IPS-20b (cell line): ENCODE data around the gene C5orf24.

Source experiments
- H3K27ac ChIP-seq: one replicate; pipeline ENCODE4 v1.5.1; 2013; ENCODE audit warnings: low read length
- H3K27me3 ChIP-seq: 2 replicates; pipeline ENCODE4 v1.6.1; 2013; ENCODE audit warnings: mild to moderate bottlenecking, low read length, inconsistent platforms; ENCODE audit not compliant: insufficient read depth
- H3K36me3 ChIP-seq: 2 replicates; pipeline ENCODE4 v1.6.1; 2013; ENCODE audit warnings: low read depth, mild to moderate bottlenecking, inconsistent platforms, low read length, moderate library complexity; ENCODE audit not compliant: insufficient read depth
- H3K4me1 ChIP-seq: 2 replicates; pipeline ENCODE4 v1.6.1; 2013; ENCODE audit warnings: mild to moderate bottlenecking, control low read depth, inconsistent platforms, low read length, moderate library complexity; ENCODE audit not compliant: insufficient read depth
- H3K4me3 ChIP-seq: 2 replicates; pipeline ENCODE4 v1.5.1; 2013; ENCODE audit warnings: mild to moderate bottlenecking, low read length, inconsistent platforms
- H3K9ac ChIP-seq: 2 replicates; pipeline ENCODE4 v1.6.1; 2013; ENCODE audit warnings: low read depth, mild to moderate bottlenecking, inconsistent platforms, low read length, moderate library complexity
- H3K9me3 ChIP-seq: 2 replicates; pipeline ENCODE4 v1.6.1; 2013; ENCODE audit warnings: mild to moderate bottlenecking, low read depth, low read length, inconsistent platforms; ENCODE audit not compliant: insufficient read depth

The C5orf24 gene

GRCh38 chr5:134845852-134846640, at the start of gene C5orf24:
TSS of gene C5orf24 (plus strand) at chr5:134845968. CDS start at chr5:134854901, 8,933 bp downstream.
- no peaks in the 10 kb centered on the region for H3K27me3 ChIP-seq
- H3K4me1 ChIP-seq, result peaks cover 5% of the 10 kb centered on the region
- H3K9ac ChIP-seq, result peak within 1 kb of the TSS; percentile 84
- H3K36me3 ChIP-seq, result peaks cover 1% of the 10 kb centered on the region; the same call in 1 of the 2 replicates
- peak within 1 kb of the TSS; percentile 77 for H3K4me3 ChIP-seq
- no peak within 1 kb of the TSS for H3K27ac ChIP-seq
- no peaks in the 10 kb centered on the region for H3K9me3 ChIP-seq

GRCh38 chr5:134798468-134798867, 47.3 kb upstream of the C5orf24 start:
- H3K4me3 ChIP-seq, result no peak overlapping the region
- H3K9ac ChIP-seq, result no peak overlapping the region
- H3K9me3 ChIP-seq, result no peaks in the 10 kb centered on the region
- H3K27me3 ChIP-seq, result no peaks in the 10 kb centered on the region
- H3K27ac ChIP-seq, result no peak overlapping the region
- no peaks in the 10 kb centered on the region for H3K4me1 ChIP-seq
- H3K36me3 ChIP-seq, result peaks cover 97% of the 10 kb centered on the region

GRCh38 chr5:134803821-134804220, 41.9 kb upstream of the C5orf24 start:
- Histone ChIP-seq H3K27me3 (no peaks in the 10 kb centered on the region), H3K36me3 (peaks cover 93% of the 10 kb centered on the region), H3K4me1 (no peaks in the 10 kb centered on the region), H3K4me3 (no peak overlapping the region), H3K9me3 (no peaks in the 10 kb centered on the region), H3K27ac (no peak overlapping the region), H3K9ac (no peak overlapping the region)

GRCh38 chr5:134813407-134813806, 32.4 kb upstream of the C5orf24 start:
- H3K4me1 ChIP-seq, result no peaks in the 10 kb centered on the region
- H3K9me3 ChIP-seq, result no peaks in the 10 kb centered on the region; the same call in 1 of the 2 replicates
- peaks cover 92% of the 10 kb centered on the region for H3K36me3 ChIP-seq
- no peak overlapping the region for H3K9ac ChIP-seq
- H3K4me3 ChIP-seq, result no peak overlapping the region
- no peak overlapping the region for H3K27ac ChIP-seq
- no peaks in the 10 kb centered on the region for H3K27me3 ChIP-seq

GRCh38 chr5:134813827-134814226, 31.9 kb upstream of the C5orf24 start:
- Histone ChIP-seq H3K27ac (no peak overlapping the region), H3K9ac (no peak overlapping the region), H3K36me3 (peaks cover 90% of the 10 kb centered on the region), H3K4me3 (no peak overlapping the region), H3K27me3 (no peaks in the 10 kb centered on the region), H3K4me1 (no peaks in the 10 kb centered on the region), H3K9me3 (no peaks in the 10 kb centered on the region; the same call in 1 of the 2 replicates)

- no peak overlapping the region for H3K27ac ChIP-seq
- peaks cover 91% of the 10 kb centered on the region for H3K36me3 ChIP-seq
- H3K4me1 ChIP-seq, result no peaks in the 10 kb centered on the region
- no peak overlapping the region for H3K4me3 ChIP-seq
- no peak overlapping the region for H3K9ac ChIP-seq
- no peaks in the 10 kb centered on the region; the same call in 1 of the 2 replicates for H3K9me3 ChIP-seq
- no peaks in the 10 kb centered on the region for H3K27me3 ChIP-seq
Measured at GRCh38 chr5:134817006-134817405, 28.8 kb upstream of the C5orf24 start.

- H3K27ac ChIP-seq, result no peak overlapping the region
- H3K36me3 ChIP-seq, result peaks cover 91% of the 10 kb centered on the region
Measured at GRCh38 chr5:134818776-134819175, 27.0 kb upstream of the C5orf24 start.

GRCh38 chr5:134819407-134819963, 26.3 kb upstream of the C5orf24 start:
- no peaks in the 10 kb centered on the region for H3K4me1 ChIP-seq
- H3K9me3 ChIP-seq, result no peaks in the 10 kb centered on the region; the same call in 1 of the 2 replicates
- peaks cover 88% of the 10 kb centered on the region for H3K36me3 ChIP-seq
- no peak overlapping the region for H3K4me3 ChIP-seq
- H3K27ac ChIP-seq, result no peak overlapping the region
- no peaks in the 10 kb centered on the region for H3K27me3 ChIP-seq
- no peak overlapping the region for H3K9ac ChIP-seq

More at GRCh38 chr5:134818776-134819175, 27.0 kb upstream of the C5orf24 start:
- Histone ChIP-seq H3K9me3 (no peaks in the 10 kb centered on the region; the same call in 1 of the 2 replicates), H3K4me1 (no peaks in the 10 kb centered on the region), H3K9ac (no peak overlapping the region), H3K27me3 (no peaks in the 10 kb centered on the region), H3K4me3 (no peak overlapping the region)

- no peaks in the 10 kb centered on the region for H3K4me1 ChIP-seq
- H3K27me3 ChIP-seq, result no peaks in the 10 kb centered on the region
- H3K9ac ChIP-seq, result no peak overlapping the region
- H3K36me3 ChIP-seq, result peaks cover 88% of the 10 kb centered on the region
- no peaks in the 10 kb centered on the region for H3K9me3 ChIP-seq
- no peak overlapping the region for H3K4me3 ChIP-seq
- H3K27ac ChIP-seq, result no peak overlapping the region
Measured at GRCh38 chr5:134821841-134822240, 23.9 kb upstream of the C5orf24 start.

- H3K9ac ChIP-seq, result no peak overlapping the region
Measured at GRCh38 chr5:134824681-134825080, 21.1 kb upstream of the C5orf24 start.

GRCh38 chr5:134825212-134825611, 20.6 kb upstream of the C5orf24 start:
- H3K9me3 ChIP-seq, result no peaks in the 10 kb centered on the region
- H3K36me3 ChIP-seq, result peaks cover 84% of the 10 kb centered on the region
- no peak overlapping the region for H3K4me3 ChIP-seq
- H3K4me1 ChIP-seq, result no peaks in the 10 kb centered on the region
- H3K9ac ChIP-seq, result no peak overlapping the region
- H3K27me3 ChIP-seq, result no peaks in the 10 kb centered on the region
- no peak overlapping the region for H3K27ac ChIP-seq

More at GRCh38 chr5:134824681-134825080, 21.1 kb upstream of the C5orf24 start:
- Histone ChIP-seq H3K9me3 (no peaks in the 10 kb centered on the region), H3K27ac (no peak overlapping the region), H3K4me3 (no peak overlapping the region), H3K27me3 (no peaks in the 10 kb centered on the region), H3K4me1 (no peaks in the 10 kb centered on the region), H3K36me3 (peaks cover 88% of the 10 kb centered on the region)
